ENCODE measurements around the gene PTHLH.

The PTHLH gene

DNA sequence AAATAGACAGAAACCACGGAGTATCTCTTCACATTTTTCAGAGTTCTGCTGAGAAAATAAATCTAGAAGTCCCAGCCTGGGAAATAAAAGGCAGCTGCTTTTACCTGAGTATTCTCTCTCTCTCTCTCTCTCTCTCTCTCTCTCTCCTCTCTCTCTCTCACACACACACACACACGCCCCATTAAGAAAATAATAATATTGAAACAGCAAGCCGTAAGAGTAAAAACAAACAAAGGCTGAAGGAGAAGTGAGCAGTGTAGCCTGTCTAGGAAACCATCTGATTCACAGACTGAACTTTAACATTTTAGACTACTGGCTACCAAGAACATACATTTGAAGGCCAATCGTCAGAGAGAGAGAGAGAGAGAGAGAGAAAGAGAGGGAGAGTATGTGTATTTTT, 8.4 kb downstream of the PTHLH start:
- Histone ChIP-seq H3K9me3 (ENCODE audit: insufficient read depth, low read length) (no peaks in the 10 kb centered on the region; the same call in 1 of the 2 replicates), H3F3A (ENCODE audit: insufficient read depth) (no peaks in the 10 kb centered on the region), H3K4me3 (ENCODE audit: insufficient read depth, low read length, poor library complexity, severe bottlenecking) (no peak overlapping the region), H3K27ac (ENCODE audit: low read depth, low read length) (no peak overlapping the region), H3K4me2 (ENCODE audit: low read depth, low read length, poor library complexity, severe bottlenecking) (no peak overlapping the region), H3K79me2 (ENCODE audit: insufficient read depth, low read length) (no peaks in the 10 kb centered on the region), H3K27me3 (ENCODE audit: low read length) (no peaks in the 10 kb centered on the region), H3K9ac (ENCODE audit: low read length) (no peak overlapping the region), H3K9me2 (replicated peaks; ENCODE audit: insufficient read depth, low read length) (no peaks in the 10 kb centered on the region), H3K36me3 (ENCODE audit: low read length) (no peaks in the 10 kb centered on the region), H2AFZ (ENCODE audit: low read depth, low read length, severe bottlenecking) (no peak overlapping the region), H4K20me1 (ENCODE audit: low read depth, low read length) (no peaks in the 10 kb centered on the region)
- no peak for TF ChIP-seq EZH2phosphoT487 (conservative IDR thresholded peaks at IDR 0.05; ENCODE audit: low read length)
- no peak for TF ChIP-seq CTCF (IDR thresholded peaks at IDR 0.05; ENCODE audit: insufficient read depth, low read length, poor library complexity, severe bottlenecking)

GRCh38 chr12:27960821-27961220, 11.7 kb downstream of the PTHLH start:
- no peak overlapping the region for H3K4me3 ChIP-seq (ENCODE audit: insufficient read depth, low read length, poor library complexity, severe bottlenecking)
- no peaks in the 10 kb centered on the region for H3K79me2 ChIP-seq (ENCODE audit: insufficient read depth, low read length)
- no peaks in the 10 kb centered on the region for H3F3A ChIP-seq (ENCODE audit: insufficient read depth)
- no peak overlapping the region for H2AFZ ChIP-seq (ENCODE audit: low read depth, low read length, severe bottlenecking)
- no peak overlapping the region for H3K9ac ChIP-seq (ENCODE audit: low read length)
- H4K20me1 ChIP-seq (ENCODE audit: low read depth, low read length), result no peaks in the 10 kb centered on the region
- no peak overlapping the region for H3K4me2 ChIP-seq (ENCODE audit: low read depth, low read length, poor library complexity, severe bottlenecking)
- no peaks in the 10 kb centered on the region for H3K36me3 ChIP-seq (ENCODE audit: low read length)
- H3K27ac ChIP-seq (ENCODE audit: low read depth, low read length), result no peak overlapping the region
- H3K9me2 ChIP-seq (replicated peaks; ENCODE audit: insufficient read depth, low read length), result no peaks in the 10 kb centered on the region
- TF ChIP-seq CTCF (IDR thresholded peaks at IDR 0.05; ENCODE audit: insufficient read depth, low read length, poor library complexity, severe bottlenecking) (no peak), EZH2phosphoT487 (conservative IDR thresholded peaks at IDR 0.05; ENCODE audit: low read length) (no peak)
- H3K27me3 ChIP-seq (ENCODE audit: low read length), result no peaks in the 10 kb centered on the region
- H3K9me3 ChIP-seq (ENCODE audit: insufficient read depth, low read length), result no peaks in the 10 kb centered on the region

- Histone ChIP-seq H3K4me2 (ENCODE audit: low read depth, low read length, poor library complexity, severe bottlenecking) (no peak overlapping the region), H3F3A (ENCODE audit: insufficient read depth) (no peaks in the 10 kb centered on the region), H2AFZ (ENCODE audit: low read depth, low read length, severe bottlenecking) (no peak overlapping the region), H3K27ac (ENCODE audit: low read depth, low read length) (no peak overlapping the region), H4K20me1 (ENCODE audit: low read depth, low read length) (no peaks in the 10 kb centered on the region), H3K36me3 (ENCODE audit: low read length) (no peaks in the 10 kb centered on the region), H3K9me2 (replicated peaks; ENCODE audit: insufficient read depth, low read length) (no peaks in the 10 kb centered on the region), H3K9me3 (ENCODE audit: insufficient read depth, low read length) (no peaks in the 10 kb centered on the region), H3K9ac (ENCODE audit: low read length) (no peak overlapping the region), H3K27me3 (ENCODE audit: low read length) (no peaks in the 10 kb centered on the region), H3K79me2 (ENCODE audit: insufficient read depth, low read length) (no peaks in the 10 kb centered on the region), H3K4me3 (ENCODE audit: insufficient read depth, low read length, poor library complexity, severe bottlenecking) (no peak overlapping the region)
- TF ChIP-seq EZH2phosphoT487 (conservative IDR thresholded peaks at IDR 0.05; ENCODE audit: low read length) (no peak), CTCF (IDR thresholded peaks at IDR 0.05; ENCODE audit: insufficient read depth, low read length, poor library complexity, severe bottlenecking) (no peak)
These were observed 13.9 kb downstream of the PTHLH start for GRCh38 chr12:27958675-27959074.
